HG03439 (cell line): Measurements from ENCODE around the gene COX4I1.
"Not testable (repeated sequence)": the region's sequence is repeated elsewhere in the genome, so short reads cannot be mapped to it uniquely, and the experiment has no call there.

Source experiments
- ATAC-seq: cut with Tn5 transposase; IDR thresholded peaks from one replicate; pipeline ENCODE4 v1.9.1; 2021; ENCODE audit warnings: mild to moderate bottlenecking, moderate library complexity; ENCODE audit not compliant: unreplicated experiment

The COX4I1 gene

GRCh38 chr16:85798283-85798776 lies 1.2 kb upstream of the COX4I1 start:
- ATAC-seq, result no peak

- ATAC-seq, result peak; percentile 28
Observed at GRCh38 chr16:85798901-85799496, 496 bp upstream of the COX4I1 start.

- ATAC-seq, result peak; percentile 15
Observed at GRCh38 chr16:85800321-85800669, 800 bp downstream of the COX4I1 start.

- no peak for ATAC-seq
Observed at GRCh38 chr16:85803570-85803969, 4.1 kb downstream of the COX4I1 start.

GRCh38 chr16:85805442-85806045 lies 6.0 kb downstream of the COX4I1 start:
- no peak for ATAC-seq

- no peak for ATAC-seq
Observed at GRCh38 chr16:85806539-85806938, 7.0 kb downstream of the COX4I1 start.

- not testable (repeated sequence) for ATAC-seq
Observed at GRCh38 chr16:85807340-85807739, 7.8 kb downstream of the COX4I1 start.

GRCh38 chr16:85808104-85808503 lies 8.6 kb downstream of the COX4I1 start:
- not testable (repeated sequence) for ATAC-seq

- no peak for ATAC-seq
Observed at GRCh38 chr16:85808926-85809325, 9.4 kb downstream of the COX4I1 start.

GRCh38 chr16:85809645-85810044 lies 10.2 kb downstream of the COX4I1 start:
- ATAC-seq, result no peak

- no peak for ATAC-seq
Observed at GRCh38 chr16:85810097-85810741, 10.7 kb downstream of the COX4I1 start.

GRCh38 chr16:85810742-85811115 lies 11.2 kb downstream of the COX4I1 start:
- ATAC-seq, result no peak

GRCh38 chr16:85812031-85812807 lies 12.7 kb downstream of the COX4I1 start:
- no peak for ATAC-seq

GRCh38 chr16:85812811-85813700 lies 13.6 kb downstream of the COX4I1 start:
- no peak for ATAC-seq

GRCh38 chr16:85816159-85816558 lies 16.7 kb downstream of the COX4I1 start:
- no peak for ATAC-seq

GRCh38 chr16:85817195-85817594 lies 17.7 kb downstream of the COX4I1 start:
- ATAC-seq, result not testable (repeated sequence)

- peak; percentile 48 for ATAC-seq
Observed at GRCh38 chr16:85819245-85819644, 19.8 kb downstream of the COX4I1 start.

- no peak for ATAC-seq
Observed at GRCh38 chr16:85819771-85820170, 20.3 kb downstream of the COX4I1 start.

GRCh38 chr16:85820604-85821372 lies 21.3 kb downstream of the COX4I1 start:
- no peak for ATAC-seq
